ENCODE data around the gene INHBA.

The INHBA gene

GRCh38 chr7:41730668-41731067 lies 27.8 kb upstream of the INHBA start:
- TF ChIP-seq POLR2AphosphoS5 (IDR thresholded peaks at IDR 0.05; ENCODE audit: low read depth, low read length) (no peak), REST (IDR thresholded peaks at IDR 0.05; ENCODE audit: insufficient read depth in 1 of 2, low read depth in 2 of 2, low read length in 2 of 2) (no peak), SIN3A (IDR thresholded peaks at IDR 0.05; ENCODE audit: borderline replicate concordance, insufficient read depth, low read length) (no peak), FOXP2 (optimal IDR thresholded peaks at IDR 0.05; ENCODE audit: borderline replicate concordance, extremely low read depth, extremely low read length, insufficient read depth) (no peak), TAF1 (IDR thresholded peaks at IDR 0.05; ENCODE audit: borderline replicate concordance, insufficient read depth, low read length) (no peak)

GRCh38 chr7:41730161-41730560 lies 27.3 kb upstream of the INHBA start:
- TF ChIP-seq POLR2AphosphoS5 (IDR thresholded peaks at IDR 0.05; ENCODE audit: low read depth, low read length) (no peak), SIN3A (IDR thresholded peaks at IDR 0.05; ENCODE audit: borderline replicate concordance, insufficient read depth, low read length) (no peak), REST (IDR thresholded peaks at IDR 0.05; ENCODE audit: insufficient read depth in 1 of 2, low read depth in 2 of 2, low read length in 2 of 2) (no peak), TAF1 (IDR thresholded peaks at IDR 0.05; ENCODE audit: borderline replicate concordance, insufficient read depth, low read length) (no peak)

- TF ChIP-seq REST (IDR thresholded peaks at IDR 0.05; ENCODE audit: insufficient read depth in 1 of 2, low read depth in 2 of 2, low read length in 2 of 2) (no peak), POLR2AphosphoS5 (IDR thresholded peaks at IDR 0.05; ENCODE audit: low read depth, low read length) (no peak), SIN3A (IDR thresholded peaks at IDR 0.05; ENCODE audit: borderline replicate concordance, insufficient read depth, low read length) (no peak), TAF1 (IDR thresholded peaks at IDR 0.05; ENCODE audit: borderline replicate concordance, insufficient read depth, low read length) (no peak), FOXP2 (optimal IDR thresholded peaks at IDR 0.05; ENCODE audit: borderline replicate concordance, extremely low read depth, extremely low read length, insufficient read depth) (no peak)
These were observed 26.2 kb upstream of the INHBA start for GRCh38 chr7:41729059-41729458.

GRCh38 chr7:41725013-41725412 lies 22.1 kb upstream of the INHBA start:
- no peak for TF ChIP-seq SIN3A (IDR thresholded peaks at IDR 0.05; ENCODE audit: borderline replicate concordance, insufficient read depth, low read length)
- no peak for TF ChIP-seq FOXP2 (optimal IDR thresholded peaks at IDR 0.05; ENCODE audit: borderline replicate concordance, extremely low read depth, extremely low read length, insufficient read depth)
- TF ChIP-seq TAF1 (IDR thresholded peaks at IDR 0.05; ENCODE audit: borderline replicate concordance, insufficient read depth, low read length), result no peak
- TF ChIP-seq REST (IDR thresholded peaks at IDR 0.05; ENCODE audit: insufficient read depth in 1 of 2, low read depth in 2 of 2, low read length in 2 of 2), result no peak

GRCh38 chr7:41720886-41721285 lies 18.0 kb upstream of the INHBA start:
- TF ChIP-seq POLR2AphosphoS5 (IDR thresholded peaks at IDR 0.05; ENCODE audit: low read depth, low read length), result no peak
